GM19328 (cell line): ENCODE data around the gene RANBP3.

Experiments used
- ATAC-seq: cut with Tn5 transposase; IDR thresholded peaks from one replicate; pipeline ENCODE4 v1.9.1; 2021; ENCODE audit warnings: mild to moderate bottlenecking, moderate library complexity; ENCODE audit not compliant: unreplicated experiment

Gene RANBP3

DNA sequence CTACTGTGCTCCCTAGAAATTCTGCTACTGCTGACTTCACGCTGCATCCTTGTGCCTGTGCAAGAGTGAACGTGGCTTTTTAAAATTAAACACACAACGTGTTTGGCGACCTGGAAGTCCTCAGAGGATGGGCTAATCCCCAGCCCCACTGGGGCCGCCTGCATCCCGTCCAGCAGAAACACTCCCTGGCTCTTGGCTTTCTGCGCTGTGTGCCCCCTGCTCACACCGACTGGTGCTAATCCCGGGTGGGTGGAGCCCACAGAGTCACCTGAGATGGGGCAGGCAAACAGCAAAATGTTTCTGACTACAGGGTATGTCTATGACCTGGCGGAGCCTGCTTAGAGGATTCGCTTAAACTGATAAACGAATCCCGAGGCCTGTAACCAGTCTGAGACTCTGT lies 48.8 kb downstream of the RANBP3 start:
- ATAC-seq, result no peak

GRCh38 chr19:5927441-5927821 lies 50.5 kb downstream of the RANBP3 start:
- no peak for ATAC-seq

DNA sequence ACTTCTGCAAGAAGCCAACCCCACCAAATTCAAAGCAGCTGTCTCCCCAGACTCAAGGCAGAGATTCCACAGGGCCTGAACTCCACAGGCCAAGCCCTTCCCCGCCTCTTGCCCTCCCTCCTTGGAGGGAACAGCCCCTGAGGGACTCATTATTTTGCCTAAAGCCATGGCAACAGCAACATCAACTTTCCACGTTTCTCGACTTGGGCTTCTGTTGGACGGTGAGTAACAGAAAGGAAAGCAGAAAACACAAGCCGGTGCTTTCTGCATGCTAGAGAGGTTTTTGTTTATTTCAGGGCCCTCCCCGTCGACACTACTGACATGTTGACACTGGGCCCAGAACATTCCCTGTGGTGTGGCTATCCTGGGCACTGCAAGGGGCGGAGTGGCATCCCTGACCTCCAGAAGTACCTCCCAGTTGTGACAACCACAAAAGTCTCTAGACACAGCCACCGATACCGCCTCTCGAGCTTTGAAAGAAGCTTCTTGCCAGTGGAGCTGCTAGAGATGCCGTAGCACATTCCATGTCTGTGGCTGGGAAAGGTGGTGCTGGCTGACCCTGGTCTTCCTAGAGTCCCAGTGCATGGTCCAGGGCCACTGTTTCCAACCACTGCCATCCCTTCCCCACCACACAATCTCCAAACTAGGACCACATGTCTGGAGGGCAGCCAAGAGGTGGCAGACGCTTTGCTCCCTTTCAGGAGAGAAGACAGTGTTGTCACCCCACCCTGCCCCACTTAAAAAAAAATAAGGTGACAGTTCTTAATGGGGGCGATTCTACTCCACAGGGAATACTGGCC lies 51.1 kb downstream of the RANBP3 start:
- ATAC-seq, result no peak

DNA sequence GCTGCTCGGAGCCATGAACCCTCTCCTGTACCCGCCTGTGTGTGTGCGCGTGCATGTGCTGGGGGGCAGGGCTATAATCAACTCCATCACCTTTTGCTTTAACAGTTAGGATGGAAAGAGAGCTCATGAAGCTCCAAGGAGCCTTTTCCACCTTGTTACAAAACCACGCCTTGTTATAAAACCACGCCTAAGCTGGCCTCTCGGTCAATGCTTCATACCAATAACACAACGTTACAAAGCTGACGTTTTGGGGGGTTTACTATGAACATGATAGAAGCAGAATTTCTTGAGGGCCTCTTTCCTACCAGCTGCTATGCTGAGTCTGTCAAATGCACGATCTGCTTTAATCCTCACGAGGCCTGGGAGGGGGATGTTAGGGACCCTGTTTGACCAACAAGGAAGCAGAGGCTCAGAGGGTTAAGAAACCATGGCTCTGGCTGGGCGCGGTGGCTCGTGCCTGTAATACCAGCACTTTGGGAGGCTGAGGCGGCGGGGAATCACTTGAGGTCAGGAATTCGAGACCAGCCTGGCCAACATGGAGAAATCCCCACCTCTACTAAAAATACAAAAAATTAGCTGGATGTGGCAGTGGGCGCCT lies 52.0 kb downstream of the RANBP3 start:
- no peak for ATAC-seq

DNA sequence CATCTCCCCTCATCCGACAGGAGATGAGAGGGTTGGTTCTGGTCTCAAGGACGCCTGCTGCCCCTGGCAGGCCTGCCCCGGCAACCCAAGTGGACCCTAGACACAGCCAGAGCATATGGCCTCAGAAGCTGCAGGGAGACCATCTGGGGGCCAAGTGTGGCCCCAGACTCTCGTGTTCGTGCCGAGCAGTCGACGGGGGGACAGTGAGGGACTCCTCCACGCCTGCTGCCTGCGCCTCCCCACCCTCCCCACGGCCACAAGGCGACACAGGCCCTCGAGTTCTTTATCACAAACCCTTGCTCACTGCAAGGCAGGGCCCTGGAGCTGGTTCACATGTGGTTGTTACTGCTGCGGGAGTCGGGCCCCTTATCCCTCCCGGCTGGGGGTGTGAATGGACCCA lies 54.6 kb downstream of the RANBP3 start:
- ATAC-seq, result no peak

DNA sequence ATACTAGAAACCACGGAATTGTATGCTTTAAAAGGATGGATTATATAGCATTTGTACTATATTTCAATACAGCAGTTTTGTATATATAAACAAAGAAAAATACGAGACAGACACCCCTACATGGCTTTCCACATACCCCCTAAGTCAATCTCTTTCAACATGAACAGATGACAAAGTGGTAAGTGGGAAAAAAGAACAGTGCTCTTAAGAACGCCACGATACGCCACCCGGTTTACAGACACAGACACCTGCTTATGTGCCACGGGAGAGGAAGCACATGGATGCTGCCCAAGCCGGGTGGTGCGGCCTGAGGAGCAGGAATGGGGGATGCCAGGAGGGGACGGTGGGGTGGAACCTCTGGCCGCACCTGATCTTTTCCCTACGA lies 55.8 kb downstream of the RANBP3 start:
- no peak for ATAC-seq

DNA sequence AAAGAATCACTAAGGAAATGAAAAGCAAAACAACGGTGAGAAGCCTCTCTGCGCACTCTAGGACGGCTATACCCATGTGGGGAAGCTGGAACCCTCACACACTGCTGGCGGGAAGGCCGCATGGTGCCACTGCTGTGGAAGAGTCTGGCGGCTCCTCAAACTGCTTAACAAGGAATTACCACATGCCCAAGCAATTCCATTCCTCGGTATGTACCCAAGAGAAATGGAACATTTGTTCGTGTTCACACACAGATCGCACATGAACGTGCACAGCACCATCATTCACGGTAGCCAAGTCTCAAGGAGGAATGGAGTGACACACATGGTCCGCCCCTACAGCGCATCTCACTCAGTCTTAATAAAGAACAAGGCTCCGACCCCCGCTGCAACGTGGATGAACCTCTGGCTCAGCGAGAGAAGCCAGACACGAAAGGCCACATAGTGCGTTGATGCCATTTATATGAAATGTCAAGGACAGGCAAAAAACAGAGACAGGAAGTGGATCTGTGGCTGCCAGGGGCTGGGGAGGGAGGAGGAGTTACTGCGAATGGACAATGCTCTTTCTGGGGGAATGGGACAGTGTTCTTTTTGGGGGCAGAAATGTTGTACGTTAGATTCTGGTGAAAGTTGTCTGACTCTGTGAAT lies 56.3 kb downstream of the RANBP3 start:
- no peak for ATAC-seq

GRCh38 chr19:5918463-5919079 lies 59.4 kb downstream of the RANBP3 start:
- ATAC-seq, result no peak

DNA sequence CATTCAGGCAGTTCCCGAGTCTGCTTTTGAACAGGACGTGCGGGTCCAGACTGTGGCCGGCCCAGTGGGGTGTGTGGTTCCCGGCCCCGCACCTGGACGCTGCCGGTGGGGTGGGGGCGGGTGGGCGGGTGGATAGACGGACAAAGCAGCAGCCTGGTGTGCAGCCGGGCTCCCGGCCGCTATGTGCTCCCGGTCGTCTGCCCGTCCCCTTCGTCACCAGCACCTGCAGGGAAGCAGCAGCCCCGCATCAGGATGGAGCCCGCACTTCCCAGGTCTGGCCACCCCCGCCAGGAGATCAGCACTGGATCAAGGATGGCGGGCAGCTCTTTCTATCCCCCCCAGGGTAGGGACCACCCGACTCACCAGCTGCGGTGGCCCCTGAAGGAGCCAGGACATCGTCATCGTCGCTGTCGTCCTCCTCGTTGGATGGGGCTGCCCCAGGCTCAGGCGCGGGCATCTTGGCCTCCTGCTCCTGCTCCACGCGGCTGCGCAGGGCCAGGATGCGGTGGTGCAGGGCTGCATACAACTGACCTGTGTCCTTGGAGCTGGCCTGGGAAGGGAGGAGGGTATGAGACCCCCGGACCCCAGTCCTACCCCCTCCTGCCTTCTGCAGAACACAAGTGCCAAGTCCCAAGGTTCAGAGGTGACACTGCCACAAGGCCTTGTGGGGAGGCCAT lies 60.4 kb downstream of the RANBP3 start:
- no peak for ATAC-seq

GRCh38 chr19:5916181-5916708 lies 61.7 kb downstream of the RANBP3 start:
- no peak for ATAC-seq

- ATAC-seq, result no peak
Observed at GRCh38 chr19:5915782-5916165, 62.2 kb downstream of the RANBP3 start.

DNA sequence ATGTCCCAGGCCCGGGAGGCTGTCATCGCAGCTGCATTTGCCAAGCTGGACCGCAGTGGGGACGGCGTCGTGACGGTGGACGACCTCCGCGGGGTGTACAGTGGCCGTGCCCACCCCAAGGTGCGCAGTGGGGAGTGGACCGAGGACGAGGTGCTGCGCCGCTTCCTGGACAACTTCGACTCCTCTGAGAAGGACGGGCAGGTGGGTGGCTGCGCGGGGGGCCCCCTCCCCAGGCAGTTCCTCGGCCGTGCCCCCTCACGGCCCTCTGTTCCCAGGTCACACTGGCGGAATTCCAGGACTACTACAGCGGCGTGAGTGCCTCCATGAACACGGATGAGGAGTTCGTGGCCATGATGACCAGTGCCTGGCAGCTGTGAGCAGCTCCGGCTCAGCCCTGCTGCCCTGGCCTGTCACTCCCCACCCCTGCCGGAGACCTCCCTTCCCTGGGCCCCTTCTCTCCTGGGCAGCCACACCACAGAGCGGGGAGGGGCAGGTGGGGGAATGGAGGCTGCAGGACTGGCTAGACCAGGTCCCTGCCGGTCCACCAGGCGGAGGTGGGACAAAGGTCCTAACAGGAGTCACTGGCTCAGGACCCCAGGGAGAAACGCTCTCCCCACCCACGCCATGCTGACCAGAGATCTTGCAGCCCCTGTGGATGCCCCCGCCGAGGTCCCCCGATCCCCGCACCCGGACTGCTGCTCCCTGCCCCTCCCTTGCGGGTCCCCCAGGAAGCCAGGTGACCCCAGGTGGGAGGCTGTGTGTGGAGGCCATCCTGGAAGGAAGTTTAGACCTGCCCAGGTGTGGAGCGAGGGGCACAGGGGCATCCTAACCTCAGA lies 62.8 kb downstream of the RANBP3 start:
- ATAC-seq, result no peak

DNA sequence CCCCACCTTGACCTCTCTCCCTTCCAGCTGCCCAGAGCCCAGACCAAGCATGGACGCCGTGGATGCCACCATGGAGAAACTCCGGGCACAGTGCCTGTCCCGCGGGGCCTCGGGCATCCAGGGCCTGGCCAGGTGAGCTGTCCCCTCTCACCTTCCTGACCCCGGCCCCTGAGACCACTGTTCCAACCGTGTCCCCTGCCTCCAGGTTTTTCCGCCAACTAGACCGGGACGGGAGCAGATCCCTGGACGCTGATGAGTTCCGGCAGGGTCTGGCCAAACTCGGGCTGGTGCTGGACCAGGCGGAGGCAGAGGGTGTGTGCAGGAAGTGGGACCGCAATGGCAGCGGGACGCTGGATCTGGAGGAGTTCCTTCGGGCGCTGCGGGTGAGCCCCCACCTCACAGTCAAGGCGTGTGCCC lies 63.6 kb downstream of the RANBP3 start:
- no peak for ATAC-seq

- no peak for ATAC-seq
Observed at GRCh38 chr19:5913739-5914357, 64.1 kb downstream of the RANBP3 start, which contains the start of gene CAPS. Gene CAPS (plus strand): TSS chr19:5914254. CDS start chr19:5914407, 153 bp downstream.

- no peak for ATAC-seq
Observed at GRCh38 chr19:5911366-5911765, 66.6 kb downstream of the RANBP3 start.

- no peak for ATAC-seq
Observed at GRCh38 chr19:5910638-5910907, 67.4 kb downstream of the RANBP3 start.

- no peak for ATAC-seq
Observed at GRCh38 chr19:5908773-5909442, 69.0 kb downstream of the RANBP3 start.

DNA sequence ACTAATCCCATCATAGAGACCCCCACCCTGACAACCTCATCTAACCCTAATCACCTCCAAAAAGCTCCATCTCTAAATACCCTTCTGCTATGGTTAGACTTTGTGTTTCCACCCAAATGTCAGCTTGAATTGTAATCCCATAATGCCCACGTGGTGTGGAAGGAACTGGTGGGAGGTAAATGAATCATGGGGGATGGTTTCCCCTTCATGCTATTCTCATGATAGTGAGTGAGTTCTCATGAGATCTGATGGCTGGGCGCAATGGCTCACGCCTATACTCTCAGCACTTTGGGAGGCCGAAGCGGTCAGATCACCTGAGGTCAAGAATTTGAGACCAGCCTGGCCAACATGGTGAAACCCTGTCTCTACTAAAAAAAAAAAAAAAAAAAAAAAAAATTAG lies 70.7 kb downstream of the RANBP3 start:
- no peak for ATAC-seq

DNA sequence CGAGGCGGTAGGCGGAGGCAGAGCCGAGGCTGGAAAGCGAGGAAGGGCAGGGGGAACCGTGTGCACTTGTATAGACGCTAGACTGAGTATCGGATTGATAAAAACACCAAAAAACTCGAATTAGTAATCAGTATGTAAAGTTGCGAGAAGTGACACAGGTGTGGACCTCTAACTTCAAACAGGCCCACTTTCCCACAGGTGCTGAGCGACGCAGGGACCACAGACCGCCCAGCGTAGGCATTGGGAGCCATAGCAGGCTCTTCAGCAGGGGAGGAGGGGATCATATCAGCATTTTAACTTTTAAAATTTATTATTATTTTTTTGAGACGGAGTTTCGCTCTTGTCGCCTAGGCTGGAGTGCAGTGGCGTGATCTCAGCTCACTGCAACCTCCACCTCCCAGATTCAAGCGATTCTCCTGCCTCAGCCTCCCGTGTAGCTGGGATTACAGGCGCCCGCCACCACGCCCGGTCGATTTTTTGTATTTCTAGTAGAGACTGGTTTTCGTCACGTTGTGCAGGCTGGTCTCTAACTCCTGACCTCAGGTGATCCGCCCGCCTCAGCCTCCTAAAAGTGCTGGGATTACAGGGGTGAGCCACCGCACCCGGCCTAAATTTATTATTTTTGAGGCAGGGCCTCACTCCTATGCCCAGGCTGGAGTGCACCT lies 72.7 kb downstream of the RANBP3 start:
- no peak for ATAC-seq
